Inferior parietal cortex (tissue), 1 donor: ENCODE data around the gene CREBBP.

ENCODE experiments used
- DNase-seq: peaks from one replicate; pipeline ENCODE4 v3.0.0-alpha.2; 2016; ENCODE audit errors: extremely low spot score

The CREBBP gene

GRCh38 chr16:3797904-3798811 is 82.4 kb downstream of the CREBBP start:
- DNase-seq, result no peak

GRCh38 chr16:3797473-3797872 is 83.0 kb downstream of the CREBBP start:
- DNase-seq, result no peak

DNA sequence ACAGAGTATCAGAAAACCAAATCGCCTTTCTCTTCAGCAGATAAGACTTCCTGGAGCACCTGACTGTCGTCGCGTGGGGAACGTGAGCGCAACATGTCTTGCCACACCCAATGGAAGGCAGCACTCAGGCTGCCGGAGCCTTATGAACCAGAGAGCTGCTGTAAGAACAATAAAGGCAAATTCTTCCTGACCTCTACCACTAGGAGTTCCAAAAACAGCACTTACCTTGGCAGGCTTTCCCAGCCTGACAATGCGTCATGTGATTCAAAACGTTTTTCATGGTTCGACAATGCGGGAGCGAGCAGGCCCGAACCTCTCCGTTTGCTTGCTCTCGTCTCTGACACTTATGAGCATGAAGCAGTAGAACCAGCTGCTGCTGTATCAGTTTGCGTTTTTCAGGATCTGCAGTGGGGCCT is 87.3 kb downstream of the CREBBP start:
- DNase-seq, result no peak

DNA sequence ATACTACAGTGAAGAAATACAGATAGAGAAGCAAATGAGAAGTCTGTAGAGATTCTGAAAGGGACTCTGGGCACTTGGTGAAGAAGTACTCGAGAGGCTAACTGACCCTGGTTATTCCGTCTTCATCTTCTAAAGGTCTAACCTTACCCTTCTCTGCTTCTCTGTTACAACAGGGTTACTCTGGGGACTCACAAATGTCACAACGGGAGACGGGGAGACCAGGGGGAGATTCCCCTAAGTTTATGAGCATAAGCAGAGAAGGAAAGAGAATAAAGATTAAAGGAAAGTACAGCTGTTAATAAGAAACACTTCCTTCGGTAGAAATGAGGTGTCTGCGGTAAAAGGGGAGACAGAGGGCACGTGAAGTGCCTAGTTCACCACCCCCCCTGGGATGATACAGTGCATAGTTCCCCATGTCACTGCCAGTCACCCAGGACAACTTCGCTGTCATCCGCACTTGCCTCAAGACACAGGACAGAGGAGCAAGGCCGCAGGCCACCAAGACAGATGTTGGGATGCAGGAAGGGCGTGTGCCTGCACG is 88.0 kb downstream of the CREBBP start:
- DNase-seq, result no peak

DNA sequence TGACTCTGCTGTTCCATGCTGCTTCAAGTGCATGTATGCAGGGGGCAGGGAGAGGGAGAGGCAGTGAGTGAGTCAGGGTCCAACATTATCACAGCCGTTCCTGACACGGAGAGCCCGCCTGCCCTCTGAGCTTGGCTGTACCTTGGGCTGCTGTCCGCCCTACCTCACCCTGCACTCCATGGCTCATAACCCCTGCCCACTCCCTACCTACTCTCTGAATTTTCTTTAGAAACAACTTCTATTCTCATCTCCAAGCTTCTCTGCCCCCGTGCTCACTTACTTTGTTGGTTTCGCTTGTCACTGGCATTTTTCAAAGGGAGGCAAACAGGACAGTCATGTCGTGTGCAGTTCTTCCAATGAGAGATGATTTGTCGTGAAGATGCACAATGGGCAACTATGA is 88.8 kb downstream of the CREBBP start:
- no peak for DNase-seq

DNA sequence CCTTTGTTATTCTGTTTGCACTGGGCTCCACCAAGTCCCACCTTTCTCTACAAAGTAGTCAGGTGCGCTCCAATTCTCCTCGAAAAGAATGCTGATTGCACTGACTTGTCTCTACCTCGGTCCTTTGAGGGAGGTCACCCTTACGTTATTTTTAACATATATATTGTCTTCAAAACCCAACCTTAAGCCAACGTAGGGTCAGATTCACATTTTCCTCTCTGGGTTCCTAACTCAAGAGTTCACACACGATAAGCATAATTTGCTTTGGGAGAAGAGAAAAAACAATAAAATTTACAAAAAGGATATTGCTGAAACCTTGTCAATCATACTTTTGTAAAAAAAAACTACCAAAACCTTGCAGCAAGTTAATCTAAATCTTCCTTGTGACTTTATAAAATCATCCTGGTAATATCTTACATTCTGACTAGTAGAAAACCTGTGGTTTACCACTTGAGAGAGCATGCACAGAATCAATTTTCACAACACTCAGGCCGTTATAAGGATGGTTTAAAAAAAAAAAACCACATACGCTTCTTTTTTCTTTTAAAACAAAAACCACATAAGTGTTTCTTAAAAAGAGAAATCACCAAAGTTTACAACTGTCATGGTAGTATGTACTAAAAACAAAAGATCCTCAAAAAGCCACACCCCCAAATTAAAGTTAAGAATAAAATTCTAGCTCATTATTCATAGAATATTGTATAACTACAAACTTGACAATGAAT is 91.0 kb downstream of the CREBBP start:
- DNase-seq, result no peak

DNA sequence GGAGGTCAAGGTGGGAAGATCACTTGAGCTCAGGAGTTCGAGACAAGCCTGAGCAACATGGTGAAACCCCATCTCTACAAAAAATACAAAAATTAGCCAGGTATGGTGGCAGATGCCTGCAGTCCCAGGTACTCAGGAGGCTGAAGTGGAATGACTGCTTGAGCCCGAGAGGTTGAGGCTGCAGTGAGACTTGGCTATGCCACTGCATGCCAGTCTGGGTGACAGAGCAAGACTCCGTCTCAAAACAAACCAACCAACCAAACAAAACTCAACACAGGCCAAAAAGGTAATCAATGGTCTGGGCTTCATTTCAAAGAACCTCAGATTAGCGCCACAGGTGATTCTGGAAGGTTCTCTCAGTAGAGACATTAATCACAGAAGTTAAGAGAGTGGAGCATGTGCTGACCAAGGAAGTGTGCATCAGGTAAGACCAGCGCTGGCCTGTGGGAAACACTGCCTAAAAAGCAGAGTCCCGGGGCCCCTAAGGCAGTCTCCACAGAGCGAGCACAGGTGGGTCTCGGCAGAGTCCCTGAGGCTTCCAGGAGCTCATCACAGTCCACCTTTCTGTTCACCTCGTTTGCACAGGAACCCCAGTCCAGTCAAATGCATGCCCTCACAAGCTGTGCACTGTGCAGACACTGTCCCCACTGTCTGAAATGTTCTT is 91.7 kb downstream of the CREBBP start:
- DNase-seq, result no peak

DNA sequence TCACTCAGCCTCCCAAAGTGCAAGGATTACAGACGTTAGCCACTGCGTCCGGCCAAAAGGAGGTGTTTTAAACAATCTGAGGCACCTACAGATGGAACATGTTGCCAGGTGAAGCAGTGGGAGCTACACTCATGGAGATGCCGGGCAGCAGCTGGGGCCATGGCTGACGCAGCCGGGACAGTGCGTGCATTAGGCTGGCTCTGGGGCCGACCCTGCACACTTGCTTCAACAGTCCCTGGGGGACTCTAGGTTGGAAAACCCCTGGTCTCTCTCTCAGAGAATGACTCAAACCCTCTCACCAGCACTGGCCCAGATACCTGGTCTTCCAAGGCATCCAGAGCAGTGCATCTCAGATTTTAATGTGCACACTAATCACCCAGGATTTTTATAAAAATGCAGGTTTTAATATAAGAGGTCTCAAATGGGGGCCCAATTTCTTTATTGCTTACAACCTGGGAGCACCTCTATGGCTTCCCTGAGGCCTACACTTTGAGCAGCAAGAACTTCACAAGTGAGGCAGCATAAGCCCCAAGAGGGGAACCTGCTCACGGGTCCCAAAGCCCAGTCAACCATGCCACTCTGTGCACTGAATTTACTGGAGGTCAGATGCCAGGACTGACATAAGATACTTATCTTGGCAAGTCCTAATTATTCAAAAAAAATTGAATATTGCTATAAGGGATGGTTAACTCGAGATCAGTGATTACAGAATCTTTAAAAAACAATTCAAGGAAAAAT is 92.4 kb downstream of the CREBBP start:
- no peak for DNase-seq

DNA sequence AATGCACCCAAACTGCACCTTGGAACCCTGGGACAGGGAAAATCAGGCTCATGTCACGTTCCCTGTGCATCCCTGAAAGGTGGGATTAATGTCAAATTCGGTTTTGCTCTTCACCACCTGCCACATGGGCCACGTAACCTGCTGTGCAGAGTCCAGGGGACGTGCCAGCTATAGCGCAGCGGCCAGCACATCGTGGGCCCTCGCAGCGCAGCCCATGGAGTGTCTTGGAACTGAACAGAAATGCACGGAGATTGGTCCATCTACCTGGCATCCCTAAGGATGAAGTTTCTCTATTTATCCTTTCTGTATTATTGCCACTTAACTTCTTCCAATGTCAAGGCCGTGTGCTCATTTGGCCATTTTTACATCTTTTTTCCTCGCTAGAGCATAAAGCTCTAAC is 95.1 kb downstream of the CREBBP start:
- DNase-seq, result no peak

DNA sequence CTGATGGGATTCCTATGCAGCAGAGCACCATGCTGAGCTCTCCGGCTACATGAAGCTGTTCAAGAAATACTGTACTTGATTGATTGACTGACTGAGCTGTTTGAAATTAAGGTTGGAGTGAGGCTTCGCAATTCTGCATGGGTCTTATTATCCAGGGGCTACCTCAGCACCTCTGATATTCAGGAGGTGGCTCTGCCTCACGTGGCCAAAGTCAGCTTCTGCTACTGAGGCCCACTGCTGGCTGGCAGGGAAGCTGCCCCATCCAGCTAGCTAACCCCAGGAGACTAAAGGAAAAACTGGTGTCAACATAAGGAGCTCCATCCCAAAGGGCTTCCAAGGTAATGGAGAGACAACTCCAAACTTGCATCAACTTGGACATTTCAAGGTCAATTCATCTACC is 97.0 kb downstream of the CREBBP start:
- DNase-seq, result no peak

DNA sequence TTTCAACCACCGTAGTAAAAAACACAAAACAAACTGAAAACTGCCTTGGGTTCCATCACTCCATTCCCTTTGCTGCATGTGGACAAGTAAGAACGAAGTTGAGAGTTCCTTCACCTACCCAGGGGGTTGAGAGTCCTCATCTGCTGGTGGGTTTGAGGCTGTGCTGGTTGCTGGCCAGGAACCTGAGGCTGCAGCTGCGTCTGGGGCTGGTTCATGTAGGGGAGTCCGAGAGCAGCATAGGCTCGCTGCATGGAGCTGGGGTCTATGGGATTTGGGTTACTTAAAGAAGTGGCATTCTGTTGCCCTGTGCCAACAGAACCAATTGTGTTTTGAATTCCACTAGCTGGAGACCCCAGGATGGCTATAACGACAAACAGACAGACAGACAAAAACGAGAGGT is 97.9 kb downstream of the CREBBP start:
- no peak for DNase-seq

DNA sequence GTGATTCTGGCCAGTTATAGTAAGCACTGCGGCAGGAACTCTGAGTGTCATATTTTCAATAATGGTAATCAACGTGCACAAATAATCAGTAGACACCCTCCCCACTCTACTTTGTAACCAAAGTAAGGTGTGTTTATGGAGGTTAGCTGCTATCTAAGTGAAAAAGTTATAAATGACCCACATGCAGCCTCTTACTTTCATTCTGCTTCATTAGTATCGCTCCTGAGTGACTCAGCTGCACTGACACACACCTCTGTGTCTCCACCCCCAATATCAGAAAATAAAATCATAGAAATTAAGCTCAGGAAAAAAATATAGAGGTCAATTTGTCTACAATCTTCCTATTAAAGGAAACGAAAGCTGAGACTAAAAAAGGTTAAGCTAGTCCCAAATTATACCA is 99.1 kb downstream of the CREBBP start:
- no peak for DNase-seq

- no peak for DNase-seq
These were observed 99.9 kb downstream of the CREBBP start for GRCh38 chr16:3780570-3780969.

DNA sequence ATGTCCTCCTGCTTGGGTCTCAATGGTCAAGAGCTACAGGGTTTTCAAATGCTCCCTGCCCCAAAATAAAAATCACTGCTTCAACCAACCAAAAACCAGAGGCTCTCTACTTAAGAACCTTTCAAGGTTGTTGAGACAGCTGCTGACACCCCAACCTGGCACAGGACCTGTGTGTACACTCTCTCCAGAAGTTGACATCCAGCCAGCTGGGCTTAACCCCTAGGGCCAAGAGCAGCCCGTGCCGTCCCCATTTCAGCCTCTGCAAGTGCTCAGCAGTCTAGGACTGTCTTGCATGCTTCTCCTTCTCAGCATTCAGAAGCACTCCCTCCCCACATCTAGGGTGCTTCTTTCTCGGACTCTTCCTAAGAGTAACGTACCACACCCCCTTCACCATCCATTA is 104.2 kb downstream of the CREBBP start:
- DNase-seq, result no peak

DNA sequence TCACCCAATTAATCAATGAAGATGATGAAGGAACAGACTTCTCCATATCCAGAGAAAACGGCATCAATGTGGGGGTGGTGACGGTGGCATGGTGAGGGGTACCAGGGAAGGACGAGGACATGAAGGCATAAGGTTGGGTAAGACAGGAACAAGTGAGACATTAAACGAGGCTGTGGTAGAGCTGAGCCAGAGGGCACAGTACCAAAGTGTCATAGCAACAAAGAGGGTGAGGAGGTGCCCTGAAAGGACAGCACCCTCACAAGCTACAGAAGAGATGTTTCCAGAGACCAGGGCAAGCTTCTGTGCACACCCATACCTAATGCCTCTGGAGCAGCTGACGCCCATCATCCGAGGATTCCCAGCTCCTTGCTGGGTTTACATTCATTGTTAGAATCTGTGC is 105.7 kb downstream of the CREBBP start:
- DNase-seq, result no peak

GRCh38 chr16:3774156-3774767 is 106.3 kb downstream of the CREBBP start:
- peak; percentile 44 for DNase-seq

DNA sequence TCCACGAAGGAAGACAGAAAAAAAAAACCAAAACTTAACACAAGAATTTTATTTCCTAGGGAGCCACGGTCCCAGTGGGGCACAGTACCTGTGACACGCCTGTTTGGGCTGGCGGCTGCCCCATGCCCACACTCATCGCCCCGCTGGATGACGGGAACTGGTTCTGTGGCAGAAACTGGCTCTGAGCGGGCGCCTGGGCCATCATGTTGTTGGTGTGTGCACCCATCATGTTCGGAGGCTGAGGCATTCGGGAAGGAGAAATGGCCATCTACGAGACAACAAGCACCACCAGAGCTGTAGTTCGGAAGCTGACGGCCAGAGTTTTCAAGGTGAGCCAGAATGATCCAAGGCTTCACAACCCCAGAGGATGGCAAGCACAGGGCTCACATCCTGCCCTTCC is 106.8 kb downstream of the CREBBP start:
- DNase-seq, result no peak

DNA sequence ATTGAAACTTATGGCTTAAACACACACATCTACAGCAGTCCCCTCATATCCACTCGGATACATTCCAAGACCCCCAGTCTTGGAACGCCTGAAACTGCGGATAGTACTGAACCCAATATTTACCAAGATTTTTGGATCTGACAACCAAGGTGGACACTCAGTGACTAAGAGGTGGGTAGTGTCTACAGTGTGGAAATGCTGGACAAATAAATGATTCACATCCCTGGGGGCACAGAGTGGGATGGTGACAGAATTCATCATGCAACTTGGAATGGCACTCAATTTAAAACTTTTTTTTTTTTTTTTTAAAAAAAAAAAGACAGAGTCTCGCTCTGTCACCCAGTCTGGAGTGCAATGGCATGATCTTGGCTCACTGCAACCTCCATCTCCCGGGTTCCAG is 109.0 kb downstream of the CREBBP start:
- no peak for DNase-seq

DNA sequence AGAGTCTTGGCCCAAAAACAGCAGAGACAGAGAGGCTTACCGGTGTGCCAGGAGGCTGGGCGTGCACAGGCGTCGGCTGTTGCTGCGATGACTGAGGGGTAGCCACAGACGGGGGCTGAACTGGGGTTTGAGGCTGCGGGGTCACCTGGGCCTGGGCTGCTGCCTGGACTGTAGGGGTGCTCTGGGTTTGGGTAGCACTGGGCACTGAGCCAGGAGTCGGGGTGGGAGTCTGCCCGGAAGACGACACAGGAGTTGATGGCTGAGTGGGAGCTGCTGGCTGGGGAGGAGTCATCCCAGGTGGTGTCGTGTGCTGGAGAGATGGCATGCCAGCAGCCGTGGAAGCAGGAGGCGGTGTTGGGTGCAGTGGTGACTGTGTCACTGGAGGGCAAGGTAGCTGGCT is 110.0 kb downstream of the CREBBP start:
- no peak for DNase-seq

GRCh38 chr16:3769942-3770341 is 110.6 kb downstream of the CREBBP start:
- DNase-seq, result no peak

DNA sequence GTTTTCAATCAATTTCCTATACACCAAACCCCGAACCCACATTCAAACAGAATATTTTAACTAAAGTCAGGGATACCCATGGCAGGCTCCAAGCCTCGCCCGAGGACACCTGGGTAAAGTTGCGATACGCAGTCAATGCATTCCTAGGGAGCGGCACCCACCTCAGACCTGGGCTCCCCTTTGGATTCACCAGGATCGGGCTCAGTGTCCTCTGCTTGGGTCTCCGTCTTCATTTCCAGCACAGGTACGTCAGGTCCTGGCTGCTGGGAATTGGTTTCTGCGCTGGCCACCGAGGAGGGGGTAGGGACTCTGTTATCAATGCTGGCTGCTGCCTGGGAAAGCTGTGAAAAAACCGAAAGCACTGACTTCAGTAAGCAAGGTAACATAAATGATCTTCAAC is 111.5 kb downstream of the CREBBP start:
- no peak for DNase-seq
